GM19193 (cell line): ENCODE results near the gene CKS1B.

Source experiments
- POLR2A ChIP-seq: IDR thresholded peaks from 4 replicates; pipeline ENCODE4 v1.6.1; 2011; ENCODE audit not compliant: insufficient read depth, insufficient read length; ENCODE audit errors: extremely low read depth

Gene CKS1B

DNA sequence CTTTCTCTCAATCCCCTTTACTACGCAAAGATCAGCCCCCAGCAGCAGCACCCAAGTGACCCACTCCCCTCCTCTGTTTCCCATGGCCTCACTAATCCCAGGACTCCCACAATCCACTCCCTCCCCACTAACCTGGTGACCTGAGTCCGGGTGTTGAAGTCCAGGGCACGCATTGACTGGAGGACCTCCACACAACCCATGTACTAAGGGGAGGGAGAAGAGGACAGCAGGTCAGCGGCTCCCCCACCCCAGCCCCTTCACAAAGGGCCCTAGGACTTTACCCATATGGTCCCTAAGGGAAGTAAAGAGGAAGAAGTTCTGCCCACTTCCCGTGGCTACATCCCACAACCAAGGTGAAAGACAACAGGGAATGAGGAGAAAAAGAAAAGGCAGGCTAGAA lies 5.2 kb upstream of the CKS1B start:
- no peak for TF ChIP-seq POLR2A

DNA sequence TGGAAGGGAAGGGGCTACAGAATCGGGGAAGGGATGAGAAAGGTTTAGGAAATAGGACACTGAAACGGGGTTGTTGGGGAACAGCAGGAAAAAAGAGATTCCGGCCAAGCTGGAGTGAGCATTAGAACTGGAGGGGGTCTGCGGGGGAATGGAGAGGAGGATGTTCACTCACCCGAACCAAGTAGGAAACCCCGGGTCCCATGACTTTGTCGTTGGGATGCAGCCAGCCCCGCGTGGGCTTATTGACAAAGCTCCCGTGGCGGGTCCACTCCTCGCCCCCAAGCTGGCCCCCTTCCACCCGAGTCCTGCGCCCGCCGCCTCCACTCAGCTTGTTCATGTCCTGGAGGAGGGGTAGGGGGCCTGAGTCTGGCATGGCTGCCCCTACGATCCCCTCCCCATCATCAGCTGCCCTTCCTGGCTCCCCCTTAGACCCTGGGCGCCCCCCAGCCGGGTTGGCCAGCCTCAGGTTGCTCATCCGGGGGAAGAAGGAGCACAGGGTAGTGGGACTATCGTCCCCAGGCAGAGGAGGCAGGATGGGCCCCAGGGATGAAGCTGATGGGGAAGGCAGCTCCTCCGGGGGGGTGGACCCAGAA lies 4.5 kb upstream of the CKS1B start:
- TF ChIP-seq POLR2A: no peak

DNA sequence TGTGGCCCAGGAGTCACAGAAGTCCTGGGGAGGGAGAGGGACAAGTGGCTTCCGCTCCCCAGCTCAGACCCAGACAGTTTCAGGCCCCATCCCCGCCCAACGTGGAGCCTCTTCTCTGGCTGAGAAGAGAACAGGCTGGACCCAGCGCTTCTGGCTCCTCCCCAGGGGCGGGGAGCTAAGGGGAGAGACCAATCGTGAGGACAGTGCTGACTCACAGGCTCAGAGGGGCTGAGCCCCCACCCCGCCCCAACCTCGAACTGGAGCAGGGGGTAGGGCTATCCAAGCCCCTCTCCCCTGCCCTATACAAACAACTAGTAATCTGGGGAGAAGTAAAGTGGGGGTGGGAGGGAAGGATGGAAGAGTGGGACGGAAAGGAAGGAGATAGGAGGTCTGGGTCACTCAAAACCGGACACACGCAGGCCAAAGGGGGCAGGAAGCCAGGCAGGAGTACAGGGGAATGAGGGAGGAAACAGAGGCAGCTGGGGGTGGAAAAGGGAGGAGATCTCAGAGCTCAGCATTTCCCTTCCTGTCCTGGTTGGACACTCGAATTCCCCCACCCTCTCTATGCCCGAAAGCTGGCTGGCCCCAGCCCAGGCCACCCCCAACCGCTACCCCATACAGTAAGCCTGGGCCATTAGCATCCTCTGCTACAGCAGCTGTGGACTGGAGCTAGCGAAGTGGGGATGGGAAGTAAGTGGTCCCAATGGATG lies 3.7 kb upstream of the CKS1B start, which contains the start of gene SHC1:
TSS of gene SHC1 (minus strand) at position 117 of the 710 bp plus-strand sequence. CDS start 221 bp downstream, outside the sequence.
- peak; percentile 42 for TF ChIP-seq POLR2A

DNA sequence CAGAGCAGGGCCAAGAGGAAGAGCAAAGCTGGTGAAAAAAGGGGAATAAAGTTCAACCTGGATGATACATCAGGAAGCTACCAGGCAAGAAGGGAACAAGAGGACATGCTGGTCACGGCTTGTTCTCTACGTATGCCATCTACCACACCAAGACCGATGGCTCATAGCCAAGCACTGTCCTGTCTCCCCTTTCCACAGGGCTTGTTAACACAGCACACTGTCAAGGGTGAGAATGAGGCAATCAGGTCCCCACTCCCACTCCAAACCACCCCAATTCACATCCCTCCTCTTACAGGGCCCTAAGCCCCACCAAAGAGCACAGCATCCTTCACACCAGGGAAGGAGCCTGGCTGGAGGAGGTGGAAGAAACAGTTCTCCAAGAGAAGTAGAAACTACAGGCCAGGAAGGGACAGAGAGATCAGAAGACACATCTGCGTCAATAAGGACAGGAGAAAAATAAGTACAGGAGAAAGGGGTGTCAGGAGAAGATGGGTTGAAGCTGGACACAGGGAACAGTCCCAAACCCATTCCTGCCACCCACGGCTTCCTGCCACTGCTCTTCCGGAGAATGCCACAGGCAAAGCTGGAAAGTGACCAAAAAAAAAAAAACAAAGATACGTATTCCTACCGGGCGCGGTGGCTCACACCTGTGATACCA lies 3.0 kb upstream of the CKS1B start:
- TF ChIP-seq POLR2A: no peak

DNA sequence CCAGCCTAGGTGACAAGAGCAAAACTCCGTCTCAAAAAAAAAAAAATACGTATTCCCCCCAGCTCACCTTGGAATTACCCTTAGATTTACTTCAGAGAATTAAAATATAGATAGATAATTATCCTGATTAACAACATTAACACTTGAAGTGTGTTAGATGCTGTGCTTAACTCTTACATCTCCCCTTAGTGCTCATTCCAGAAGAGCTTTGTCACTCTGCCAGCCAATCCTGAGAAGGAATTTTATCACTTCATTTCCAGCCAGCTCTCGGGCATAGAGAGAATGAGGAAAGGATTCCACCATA lies 2.3 kb upstream of the CKS1B start:
- no peak for TF ChIP-seq POLR2A

DNA sequence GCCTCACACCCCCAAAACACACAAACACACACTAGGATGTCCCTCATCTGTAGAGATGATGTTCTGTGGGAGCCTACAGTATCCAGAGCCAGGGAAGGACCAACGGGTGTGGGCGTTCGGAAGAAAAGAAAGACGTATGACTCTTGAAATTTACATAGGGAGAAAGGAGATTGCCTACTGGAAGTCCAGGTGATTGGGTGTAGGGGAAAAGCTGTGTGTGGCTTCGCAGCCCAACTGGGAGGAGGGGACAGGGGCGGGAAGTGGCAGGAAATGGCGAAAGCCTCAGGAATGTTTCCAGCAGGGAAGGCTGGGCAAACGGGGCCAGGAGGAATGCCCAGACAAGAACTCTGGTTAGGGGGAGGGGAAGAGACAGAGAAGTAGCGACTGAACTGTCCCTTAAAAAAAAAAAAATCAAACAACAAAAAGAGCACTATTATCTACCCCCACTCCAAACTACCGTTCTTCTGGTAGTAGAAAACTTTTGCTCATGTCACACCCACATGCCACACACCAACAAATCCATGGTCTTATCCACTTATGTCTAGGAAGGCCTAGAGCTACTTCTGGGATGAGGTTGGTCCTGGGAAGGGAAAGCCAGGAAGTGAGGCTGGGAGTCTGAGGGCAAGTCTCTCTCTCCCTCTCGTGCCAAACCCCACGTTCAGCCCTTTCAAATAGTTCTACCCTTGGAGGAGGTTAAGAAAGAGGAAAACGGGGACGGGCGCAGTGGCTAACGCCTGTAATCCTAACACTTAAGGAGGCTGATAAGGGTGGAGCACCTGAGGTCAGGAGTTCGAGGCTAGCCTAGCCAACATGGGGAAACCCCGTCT lies 1.8 kb upstream of the CKS1B start:
- no peak for TF ChIP-seq POLR2A

DNA sequence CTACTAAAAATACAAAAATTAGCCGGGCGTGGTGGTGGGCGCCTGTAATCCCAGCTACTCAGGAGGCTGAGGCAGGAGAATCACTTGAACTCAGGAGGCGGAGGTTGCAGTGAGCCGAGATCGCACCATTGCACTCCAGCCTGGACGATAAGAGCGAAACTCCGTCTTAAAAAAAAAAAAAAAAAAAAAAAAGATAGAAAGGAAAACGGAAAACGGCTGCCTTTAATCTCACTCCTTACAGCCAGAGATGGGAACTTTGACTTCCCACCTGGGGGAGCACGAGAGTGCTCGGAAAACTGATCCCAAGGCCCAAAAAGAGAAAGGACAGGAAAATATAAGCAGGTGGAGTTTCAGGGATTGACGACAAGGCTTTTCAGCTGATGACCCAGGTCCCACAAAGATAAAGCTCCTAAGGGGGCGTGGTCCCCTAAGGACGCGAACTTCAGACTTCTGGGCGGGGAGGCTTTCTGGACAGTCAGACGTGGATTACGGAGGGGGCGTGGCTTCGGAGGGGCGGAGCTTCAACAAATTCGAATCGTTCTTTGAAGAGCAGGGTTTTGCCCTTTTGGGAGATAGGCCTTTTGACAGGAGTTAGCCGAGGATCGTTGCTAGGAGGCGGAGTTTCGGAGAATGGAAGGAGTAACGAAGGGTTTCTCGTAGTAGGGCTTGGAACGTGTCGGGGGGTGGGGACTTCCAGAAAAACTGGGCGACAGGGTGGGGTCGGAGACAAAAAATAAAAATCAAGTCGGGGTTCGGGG lies 958 bp upstream of the CKS1B start:
- peak; percentile 60 for TF ChIP-seq POLR2A

DNA sequence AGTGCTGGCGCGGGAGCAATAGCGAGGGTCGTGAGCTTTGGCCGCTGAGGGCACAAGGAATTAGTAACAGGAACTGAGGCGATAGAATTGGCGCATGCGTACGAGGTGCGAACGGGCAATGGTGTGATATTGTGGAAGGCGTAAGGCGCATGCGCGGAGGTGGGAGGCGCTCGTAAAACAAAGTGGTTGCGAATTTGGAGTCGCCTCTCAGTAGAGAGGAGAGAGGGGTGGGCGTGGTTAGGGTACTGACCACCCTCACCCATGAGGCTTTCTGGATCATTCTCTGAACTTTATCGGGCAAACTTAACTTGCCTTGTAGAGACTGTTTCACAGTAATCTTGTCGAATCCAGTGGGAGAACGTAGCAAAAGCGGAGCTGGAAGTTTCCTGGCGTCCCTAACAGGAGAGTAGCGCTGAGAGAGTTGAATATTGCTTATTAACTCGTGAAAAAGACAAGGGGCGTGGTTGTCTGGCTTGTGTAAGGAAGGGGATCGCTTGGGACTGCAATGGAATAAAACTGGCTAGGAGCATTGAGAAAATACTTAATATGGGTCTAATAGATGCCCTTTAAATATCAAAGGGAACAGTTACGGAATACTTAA lies 427 bp downstream of the CKS1B start:
- no peak for TF ChIP-seq POLR2A

DNA sequence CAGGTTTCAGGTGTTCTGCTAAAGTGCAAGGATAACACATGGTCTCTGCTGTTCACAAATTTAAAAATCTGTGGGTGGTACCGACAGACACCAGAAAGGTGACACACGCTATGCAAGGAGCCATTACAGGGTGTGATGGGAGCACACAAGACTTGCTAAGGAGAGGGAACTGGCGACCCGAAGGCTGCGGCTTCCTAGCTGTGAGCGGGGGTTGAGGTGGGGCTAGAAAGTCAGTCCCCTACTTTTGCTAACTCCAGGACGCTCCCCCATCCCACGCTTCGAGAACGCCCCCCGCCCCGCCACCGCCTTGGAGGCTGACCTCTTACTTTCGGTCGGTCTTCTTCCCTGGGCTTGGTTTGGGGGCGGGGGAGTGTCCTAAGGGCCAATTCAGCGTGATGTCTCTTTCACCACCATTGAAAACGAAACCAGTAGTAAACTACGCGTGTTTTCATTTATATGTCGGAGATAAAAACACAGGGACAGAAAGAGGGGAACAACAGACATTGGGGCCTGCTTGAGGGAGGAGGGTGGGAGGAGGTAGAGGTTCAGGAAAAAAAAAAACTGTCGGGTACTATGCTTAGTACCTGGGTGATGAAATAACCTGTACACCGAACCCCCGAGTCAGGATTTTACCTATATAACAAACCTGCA lies 1.1 kb downstream of the CKS1B start:
- peak; percentile 34 for TF ChIP-seq POLR2A

DNA sequence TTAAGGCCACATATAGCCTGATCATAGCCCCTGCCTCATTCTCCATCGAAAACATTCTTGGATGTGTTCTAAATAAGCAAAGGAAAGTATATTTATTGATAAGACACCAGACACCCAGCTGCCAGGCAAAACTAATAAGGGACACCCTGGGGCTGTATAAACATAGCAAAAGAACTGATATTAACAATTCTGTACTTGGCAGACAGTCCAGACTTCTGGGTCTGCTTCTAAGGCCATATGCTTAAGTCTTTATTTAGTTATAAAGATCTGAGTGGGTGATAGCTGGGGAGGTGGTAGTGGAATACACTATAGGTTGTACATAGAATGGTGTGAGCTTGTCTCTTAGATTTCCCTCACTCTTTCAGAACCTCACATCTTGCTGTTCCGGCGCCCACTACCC lies 3.9 kb downstream of the CKS1B start:
- no peak for TF ChIP-seq POLR2A

DNA sequence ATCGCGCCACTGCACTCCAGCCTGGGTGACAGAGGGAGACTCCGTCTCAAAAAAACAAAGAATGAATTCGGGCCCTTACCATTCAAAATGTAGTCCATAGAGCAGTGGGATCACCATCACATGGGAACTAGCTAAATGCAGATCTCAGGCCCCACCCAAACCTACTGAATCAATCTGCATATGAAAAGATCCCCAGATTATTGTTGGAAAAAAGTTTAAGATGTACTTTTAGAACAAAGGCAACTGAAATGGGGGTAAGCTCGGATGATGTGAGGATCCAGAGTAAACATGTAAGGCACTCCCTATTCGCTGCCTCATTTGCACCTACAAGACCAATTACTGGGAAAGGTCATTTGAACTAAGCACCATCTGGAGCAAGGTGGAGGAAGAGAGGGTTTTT lies 7.9 kb downstream of the CKS1B start:
- TF ChIP-seq POLR2A: no peak

DNA sequence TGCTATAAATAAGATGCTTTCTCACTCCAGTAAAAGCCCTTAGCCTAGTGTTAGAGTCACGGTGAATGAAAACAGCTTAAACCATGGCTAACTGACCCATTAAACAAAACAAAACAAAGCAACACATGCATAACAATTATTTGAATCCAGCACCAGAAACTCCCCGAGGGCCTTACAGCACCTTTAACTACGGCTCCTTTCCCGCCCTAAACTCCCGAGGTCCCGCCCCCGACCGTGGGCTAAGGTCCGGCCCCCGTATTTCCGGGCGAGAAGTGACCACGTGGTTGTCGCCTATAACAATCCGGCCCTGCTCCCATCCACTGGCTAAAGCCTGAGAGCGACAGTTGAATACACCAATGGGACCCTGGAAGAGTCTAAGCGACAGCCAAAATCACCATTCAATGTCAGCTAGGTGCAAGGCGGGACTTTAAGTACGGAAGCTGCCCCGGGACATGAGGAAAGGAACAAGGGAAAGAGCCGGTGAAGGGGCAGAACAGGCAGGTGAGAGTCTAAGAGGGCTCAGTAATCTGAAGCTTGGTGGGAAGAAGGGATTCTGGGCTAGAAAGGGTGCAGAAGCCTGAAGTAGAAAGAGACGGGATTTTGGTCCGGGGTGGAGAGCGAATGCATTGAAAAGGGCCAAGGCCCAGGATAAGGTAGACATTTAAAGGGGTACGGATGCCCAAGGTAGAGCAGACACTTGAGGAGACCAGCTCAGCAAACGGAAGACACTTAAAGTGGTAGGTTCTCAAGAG lies 8.6 kb downstream of the CKS1B start, which contains the start of gene FLAD1:
TSS of gene FLAD1 (plus strand) at position 448 of the 752 bp plus-strand sequence. CDS start 351 bp downstream, outside the sequence.
- peak; percentile 70 for TF ChIP-seq POLR2A
